ENCODE measurements around the gene PRPF19. TPM values are rescaled to one million over a fixed set of nuclear protein-coding genes. Genes with fewer than 3 reads are reported as not detected.

The PRPF19 gene
- total and polyA plus RNA-seq, 2 of the 13 experiments (the other 11 are each of a cell fraction or from before 2014, with no cell fraction given) = 27.4 to 91.1 TPM

GRCh38 chr11:60924110-60924905, 17.9 kb upstream of the PRPF19 start, which contains the start of gene TMEM132A (continued):
- peak; percentile 57; the same call in 1 of the 2 replicates for TF ChIP-seq ARID4A (CRISPR knock-in tag; IDR thresholded peaks at IDR 0.05; ENCODE audit: borderline replicate concordance)
- no peak for TF ChIP-seq ZNF761 (CRISPR knock-in tag; conservative IDR thresholded peaks at IDR 0.05)
- no peak for TF ChIP-seq ZMYM2 (CRISPR knock-in tag; IDR thresholded peaks at IDR 0.05)
- TF ChIP-seq ZNF512B (CRISPR knock-in tag; IDR thresholded peaks at IDR 0.05; ENCODE audit: borderline replicate concordance) = no peak
- TF ChIP-seq GTF2F1 (IDR thresholded peaks at IDR 0.05; ENCODE audit: low read length) = no peak
- peak; percentile 73 for TF ChIP-seq HOXA3 (CRISPR knock-in tag; IDR thresholded peaks at IDR 0.05)
- TF ChIP-seq ELK4 (CRISPR knock-in tag; IDR thresholded peaks at IDR 0.05; ENCODE audit: borderline replicate concordance) = no peak
- TF ChIP-seq KAT7 (CRISPR knock-in tag; IDR thresholded peaks at IDR 0.05; ENCODE audit: borderline replicate concordance) = no peak
- TF ChIP-seq NFE2 (CRISPR knock-in tag; IDR thresholded peaks at IDR 0.05) = no peak
- no peak for TF ChIP-seq ZNF513 (CRISPR knock-in tag; conservative IDR thresholded peaks at IDR 0.05)
- TF ChIP-seq ISX (CRISPR knock-in tag; conservative IDR thresholded peaks at IDR 0.05) = no peak
- no peak for TF ChIP-seq ZNF619 (CRISPR knock-in tag; IDR thresholded peaks at IDR 0.05)
- TF ChIP-seq NR3C1 (CRISPR knock-in tag; IDR thresholded peaks at IDR 0.05) = no peak
- TF ChIP-seq ZNF580 (CRISPR knock-in tag; IDR thresholded peaks at IDR 0.05; ENCODE audit: borderline replicate concordance, low read depth) = peak; percentile 67
- no peak for TF ChIP-seq ZNF589 (CRISPR knock-in tag; conservative IDR thresholded peaks at IDR 0.05)
- no peak; the same call in 1 of the 2 replicates for TF ChIP-seq PRMT3 (CRISPR knock-in tag; IDR thresholded peaks at IDR 0.05; ENCODE audit: borderline replicate concordance, low read depth)
- TF ChIP-seq ZNF143 (CRISPR knock-in tag; IDR thresholded peaks at IDR 0.05) = peak; percentile 49; the same call in 1 of the 2 replicates
- peak; percentile 56; the same call in 1 of the 2 replicates for TF ChIP-seq TBX2 (CRISPR knock-in tag; IDR thresholded peaks at IDR 0.05; ENCODE audit: borderline replicate concordance)

All from HepG2 (cell line).